RCC 7860 (cell line): ENCODE results near the gene MLLT1.

Experiments
- DNase-seq: peaks from one replicate; pipeline ENCODE4 v3.0.0-alpha.2; 2015; ENCODE audit warnings: low spot score
- FAIRE-seq: peaks from 2 replicates; lab custom pipeline; 2012; peaks lifted over from hg19 to GRCh38; lab: Jason Lieb, UNC

Gene MLLT1

DNA sequence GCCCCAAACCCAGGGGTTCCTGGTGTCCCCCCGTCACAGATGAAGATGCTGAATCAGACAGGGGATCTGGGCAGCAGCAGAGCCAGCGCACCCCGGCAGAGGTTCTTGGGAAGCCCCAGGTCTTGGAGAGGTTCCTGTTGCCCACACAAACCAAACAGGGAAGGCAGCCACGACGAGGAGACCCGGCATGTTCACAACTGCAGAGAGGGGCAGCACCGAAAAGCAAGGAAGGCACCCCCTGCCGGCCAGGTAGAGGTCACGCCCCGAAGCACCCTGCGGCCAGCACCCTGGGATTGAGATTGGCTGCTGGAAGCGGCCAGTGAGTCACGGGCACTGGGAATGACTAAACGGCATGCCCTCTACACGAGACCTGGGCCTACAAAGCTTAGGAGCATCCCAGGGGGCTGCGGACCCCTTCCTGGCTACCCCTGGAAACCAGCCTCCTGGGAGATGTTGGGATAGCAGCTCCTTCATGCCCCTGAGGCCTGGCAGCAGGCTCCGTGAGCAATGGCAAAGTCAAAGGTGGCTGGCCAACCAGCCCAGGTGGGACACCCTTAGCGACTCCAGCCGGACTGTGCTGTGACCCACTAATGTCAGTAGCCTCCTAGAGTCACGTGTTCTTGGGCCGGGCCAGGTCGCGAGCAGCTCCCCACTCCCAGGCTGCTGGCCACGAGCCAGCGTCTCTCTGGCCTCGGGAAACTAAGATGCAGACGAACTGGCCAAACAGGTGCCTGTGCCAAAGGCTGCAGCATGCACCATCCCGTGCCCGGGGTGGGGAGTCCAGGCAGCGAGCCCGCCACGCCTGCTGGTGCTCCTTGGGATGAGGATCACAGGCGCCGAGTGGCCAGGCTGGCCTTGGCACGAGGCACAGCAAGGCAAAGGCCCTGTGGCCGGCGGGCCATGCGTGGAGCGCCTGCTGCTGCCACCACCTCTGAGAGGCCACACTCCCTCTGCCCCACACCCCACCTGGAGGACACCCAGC is 43.2 kb downstream of the MLLT1 start:
- FAIRE-seq (no peak), DNase-seq (no peak)

DNA sequence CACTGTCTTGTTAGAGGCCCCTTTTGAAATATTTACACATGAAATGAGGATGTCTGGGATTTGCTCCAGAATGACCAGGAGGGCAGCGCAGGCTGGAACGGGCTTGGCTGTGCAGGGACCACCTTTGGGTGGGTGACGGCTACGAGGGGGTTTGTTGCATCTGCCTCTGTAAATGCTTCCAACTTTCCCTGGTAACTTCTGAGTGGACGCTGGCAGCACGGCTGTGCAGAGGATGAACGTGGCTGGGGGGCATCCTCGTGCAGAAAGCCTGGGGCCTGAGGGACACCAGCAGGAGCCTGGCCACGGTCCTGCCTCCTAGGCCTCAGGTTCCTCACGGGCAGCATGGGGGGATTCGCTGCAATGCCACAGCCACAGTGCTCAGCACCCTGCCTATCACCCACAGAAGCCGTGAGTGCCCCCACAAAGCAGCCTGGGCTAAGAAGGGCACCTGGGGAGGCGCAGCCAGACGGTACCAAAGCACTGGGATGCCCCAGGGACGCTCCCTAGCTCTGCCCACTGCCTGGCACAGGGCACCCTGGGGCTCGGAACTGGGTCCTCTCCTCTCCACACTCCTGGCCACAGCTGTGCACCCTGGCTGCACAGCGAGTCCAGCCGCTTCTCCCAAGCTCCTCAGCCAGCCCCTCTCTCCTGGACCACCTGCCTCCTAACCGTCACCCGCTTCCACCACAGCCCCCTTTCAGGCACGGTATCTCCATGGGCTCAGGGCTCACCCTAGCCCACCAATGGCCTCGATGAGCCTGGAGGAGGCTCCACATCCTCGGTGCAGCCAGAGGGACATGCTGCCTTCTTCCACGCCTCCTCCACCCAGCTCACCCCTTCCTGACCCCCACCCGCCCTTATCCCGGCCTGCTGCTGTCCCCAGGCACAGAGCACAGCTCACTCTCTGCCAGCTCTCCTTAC is 44.5 kb downstream of the MLLT1 start:
- DNase-seq (no peak), FAIRE-seq (no peak)

DNA sequence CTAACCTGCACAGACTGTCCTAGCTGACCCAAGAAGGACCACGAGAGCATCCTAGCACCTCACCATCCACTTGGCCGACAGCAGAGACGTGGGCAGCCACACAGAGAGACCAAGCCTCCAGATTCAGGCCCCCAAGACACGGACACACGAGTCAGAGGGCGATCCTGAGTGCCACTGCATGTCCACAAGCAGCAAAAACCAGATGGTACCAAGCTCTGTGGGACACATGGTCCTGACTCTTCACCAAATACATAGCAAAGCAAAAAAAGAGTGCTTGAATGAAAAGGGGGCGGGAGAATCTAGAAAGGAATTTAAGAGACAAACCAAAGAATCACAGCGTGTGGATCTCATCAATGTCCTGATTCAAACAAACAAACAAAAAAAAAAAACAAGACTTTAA is 45.2 kb downstream of the MLLT1 start:
- DNase-seq (no peak), FAIRE-seq (no peak)

DNA sequence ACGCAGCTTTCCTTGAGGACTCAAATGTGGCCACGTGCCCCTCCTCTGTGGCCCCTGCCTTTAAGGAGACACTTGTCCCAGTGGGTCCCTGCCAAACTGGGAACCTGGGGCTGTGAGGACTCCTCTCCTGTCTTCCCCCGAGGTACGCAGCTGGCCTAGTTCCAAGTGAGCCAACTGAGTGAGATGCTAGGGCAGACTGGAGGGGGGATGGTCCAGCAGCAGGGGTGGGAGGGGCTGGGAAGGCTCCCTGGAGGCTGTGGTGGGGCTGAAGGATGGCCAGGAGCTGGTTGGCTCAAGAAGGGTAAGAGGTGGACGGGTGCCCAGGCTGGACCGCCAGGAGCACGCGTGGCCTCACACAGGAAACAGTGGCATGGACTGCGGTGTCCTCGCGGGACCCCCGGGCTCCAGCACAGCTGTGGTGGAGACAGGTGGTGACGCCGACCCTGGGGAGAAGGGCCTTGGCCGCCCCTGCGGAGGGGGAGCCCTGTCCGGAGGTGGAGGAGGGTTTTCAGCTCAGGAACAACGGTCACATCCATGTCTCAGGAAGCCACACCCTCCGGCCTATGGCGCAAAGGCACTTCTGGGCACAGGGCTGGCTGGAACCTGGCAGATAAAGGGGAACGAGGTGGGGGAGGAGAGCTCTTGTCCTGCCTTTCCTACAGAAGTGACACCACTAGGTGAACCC is 45.8 kb downstream of the MLLT1 start:
- FAIRE-seq: no peak
- no peak for DNase-seq

DNA sequence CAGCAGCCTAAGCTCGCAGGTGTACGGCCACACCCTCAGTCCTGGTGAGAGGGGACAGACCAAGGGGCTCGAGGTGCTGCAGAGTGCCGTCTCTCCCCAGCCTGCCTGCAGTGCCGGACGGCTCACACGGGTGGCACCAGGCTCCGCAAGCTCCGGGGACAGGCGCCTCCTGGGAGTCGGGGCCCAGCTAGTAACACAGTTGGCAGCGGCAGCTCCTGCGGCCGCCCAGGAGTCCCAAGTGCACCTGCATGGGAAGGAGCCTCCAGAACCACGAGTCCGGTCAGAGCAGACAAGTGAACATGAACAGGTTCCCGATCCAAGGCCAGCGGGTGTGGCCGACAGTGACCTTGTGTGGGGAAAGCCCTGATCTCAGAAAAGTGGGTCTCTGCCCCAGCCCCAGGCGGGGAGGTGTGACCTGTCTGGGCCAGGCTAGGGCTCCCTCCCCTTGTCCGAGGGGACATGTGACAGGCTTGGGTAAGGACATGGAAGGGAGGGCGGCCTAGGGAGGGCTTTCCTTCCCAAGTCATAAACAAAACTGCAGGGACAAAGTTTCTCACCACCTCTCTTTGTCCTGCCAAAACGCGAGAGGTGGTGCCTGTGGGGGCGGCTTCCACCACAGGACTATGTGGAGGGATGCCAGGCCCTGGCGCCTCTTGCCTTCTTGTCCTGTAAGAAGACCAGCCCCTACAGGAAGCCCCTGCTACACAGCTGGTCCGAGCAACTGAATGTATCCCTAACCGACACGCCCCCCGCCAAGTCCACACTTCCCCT is 46.5 kb downstream of the MLLT1 start:
- DNase-seq (no peak), FAIRE-seq (no peak)

DNA sequence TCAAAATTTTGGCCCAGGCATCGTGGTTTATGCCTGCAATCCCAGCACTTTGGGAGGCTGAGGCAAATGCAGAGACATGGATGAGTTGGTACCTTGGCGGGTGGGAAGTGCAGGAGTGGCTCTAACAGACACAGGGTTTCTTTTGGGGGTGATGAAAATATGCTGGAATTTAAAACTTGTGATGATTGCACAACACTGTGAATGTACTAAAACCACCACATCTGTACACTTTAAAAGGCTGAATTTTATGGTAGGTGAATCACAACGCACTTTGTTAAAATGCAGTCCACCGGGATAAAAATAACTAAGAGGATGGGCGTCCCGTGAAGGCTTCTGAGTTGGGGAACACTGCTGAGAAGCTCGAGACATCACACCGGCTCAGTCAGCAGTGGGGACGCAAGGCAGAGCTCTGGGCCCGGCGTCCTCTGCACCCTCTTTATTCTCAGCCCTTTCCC is 47.1 kb downstream of the MLLT1 start:
- no peak for FAIRE-seq
- peak; percentile 13 for DNase-seq

DNA sequence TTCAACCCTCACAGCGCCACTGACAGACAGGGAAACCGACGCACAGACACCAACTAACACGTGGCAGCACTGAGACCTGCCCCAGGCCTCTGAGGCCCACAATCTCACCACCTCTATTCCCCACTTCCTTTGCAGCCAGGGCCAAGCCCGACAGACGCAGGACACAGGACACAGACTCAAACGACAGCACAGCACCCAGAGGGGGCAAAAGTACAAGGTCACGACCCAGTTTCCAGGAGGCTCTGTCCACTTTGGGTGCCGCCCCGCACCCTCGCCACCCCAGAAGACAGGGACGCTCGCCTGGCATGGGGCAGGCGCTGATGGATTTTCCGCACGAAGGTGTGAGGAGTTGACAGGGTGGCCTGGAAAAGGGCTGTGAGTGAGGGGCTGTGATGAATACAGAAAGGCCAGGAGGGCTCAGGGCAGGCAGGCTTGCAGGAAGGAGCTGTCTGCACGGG is 48.8 kb downstream of the MLLT1 start:
- FAIRE-seq: no peak
- DNase-seq: no peak

DNA sequence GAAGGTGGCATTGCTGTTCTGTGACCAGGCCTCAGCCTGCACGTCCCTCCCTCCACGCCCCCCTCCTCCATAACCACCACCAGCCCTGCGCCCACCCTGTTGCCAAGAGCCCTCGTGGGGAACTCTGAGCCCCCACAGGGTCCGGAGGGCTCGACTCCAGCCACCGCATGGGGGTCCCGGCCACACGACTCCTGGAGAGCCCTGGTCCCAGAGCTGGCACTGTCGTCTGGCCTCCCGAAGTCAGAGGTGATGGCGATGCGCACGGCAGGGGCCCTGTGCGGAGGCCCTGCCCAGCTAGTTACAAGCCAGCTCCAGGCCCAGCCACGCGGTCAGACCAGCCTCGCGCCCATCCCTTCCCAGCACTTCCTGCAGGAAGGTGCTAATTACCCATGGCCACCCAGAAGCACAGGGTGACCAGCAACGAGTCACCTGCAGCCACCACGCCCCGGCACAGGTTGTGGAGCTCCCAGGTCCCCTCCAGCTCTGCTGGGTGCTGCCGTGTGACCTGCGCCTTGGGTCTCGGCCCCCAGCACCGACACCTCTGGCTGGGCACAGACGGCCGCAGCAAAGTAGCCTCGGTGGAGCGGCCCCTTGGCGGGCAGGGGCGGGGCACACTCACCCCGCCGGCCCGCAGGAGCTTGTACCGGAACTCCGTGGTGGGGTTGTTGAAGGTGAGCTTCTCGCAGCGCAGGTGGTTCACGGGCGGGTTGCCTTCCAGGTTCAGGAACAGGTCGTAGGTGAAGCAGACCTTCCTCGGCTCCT is 49.6 kb downstream of the MLLT1 start:
- FAIRE-seq: no peak
- no peak for DNase-seq

DNA sequence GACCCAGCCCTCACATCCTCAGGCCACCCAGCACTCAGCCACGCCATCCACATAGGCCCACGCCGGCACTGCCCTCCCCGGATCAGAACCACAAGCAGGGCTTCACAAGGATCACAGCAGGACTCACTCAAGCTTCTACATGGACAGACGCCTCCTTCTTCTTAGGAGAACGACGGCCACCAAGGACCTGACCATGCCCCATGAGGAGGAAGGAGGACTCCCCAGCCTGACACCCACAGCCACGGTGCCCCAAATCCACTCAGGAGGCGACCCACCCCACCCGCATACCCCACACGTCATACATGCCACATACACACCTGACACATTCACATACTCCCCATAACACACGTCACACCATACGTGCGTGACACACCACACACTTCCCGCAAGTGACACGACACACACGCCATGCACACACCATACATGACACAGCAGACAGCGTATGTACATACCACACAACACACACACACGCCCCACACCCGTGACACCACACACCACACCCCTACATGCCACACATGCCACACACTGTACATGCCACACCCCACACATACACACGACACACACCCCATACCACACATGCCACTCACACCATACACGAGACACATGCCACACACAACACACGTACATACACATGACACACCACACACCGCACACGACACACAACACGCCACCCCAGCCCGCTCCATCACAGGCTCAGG is 50.4 kb downstream of the MLLT1 start:
- DNase-seq (no peak), FAIRE-seq (no peak)

DNA sequence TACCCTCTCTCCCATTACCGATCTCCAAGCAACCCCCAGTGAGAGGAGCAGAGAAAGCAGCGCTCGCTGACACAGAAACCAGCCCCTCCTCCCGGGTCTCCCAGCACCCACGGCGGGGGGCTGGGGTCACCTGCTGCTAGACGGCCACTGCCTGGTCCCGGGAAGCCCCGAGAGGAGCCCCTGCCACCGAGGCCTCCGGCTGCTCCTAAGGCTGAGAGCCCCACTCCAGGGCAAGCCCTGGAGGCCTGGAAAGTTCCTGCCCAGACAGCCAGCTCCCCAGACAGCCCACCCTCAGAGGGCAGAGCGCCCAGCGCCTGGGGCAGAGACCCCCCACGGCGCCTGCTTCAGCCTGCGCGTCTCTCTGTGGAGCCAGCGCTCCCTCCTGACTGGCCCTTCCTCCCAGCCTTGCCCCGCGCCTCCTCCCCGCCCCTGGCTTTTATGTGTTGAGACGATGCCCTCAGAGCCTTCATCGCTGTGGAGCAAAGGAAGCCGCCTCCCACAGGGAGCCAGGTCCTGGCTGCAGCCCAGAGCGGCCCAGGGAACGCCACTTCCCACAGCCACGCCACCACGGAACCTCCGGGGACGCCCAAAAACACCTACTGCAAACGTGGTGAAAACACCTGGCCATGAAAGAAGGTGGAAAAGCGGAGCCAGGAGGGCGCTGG is 51.1 kb downstream of the MLLT1 start:
- DNase-seq (no peak), FAIRE-seq (no peak)

DNA sequence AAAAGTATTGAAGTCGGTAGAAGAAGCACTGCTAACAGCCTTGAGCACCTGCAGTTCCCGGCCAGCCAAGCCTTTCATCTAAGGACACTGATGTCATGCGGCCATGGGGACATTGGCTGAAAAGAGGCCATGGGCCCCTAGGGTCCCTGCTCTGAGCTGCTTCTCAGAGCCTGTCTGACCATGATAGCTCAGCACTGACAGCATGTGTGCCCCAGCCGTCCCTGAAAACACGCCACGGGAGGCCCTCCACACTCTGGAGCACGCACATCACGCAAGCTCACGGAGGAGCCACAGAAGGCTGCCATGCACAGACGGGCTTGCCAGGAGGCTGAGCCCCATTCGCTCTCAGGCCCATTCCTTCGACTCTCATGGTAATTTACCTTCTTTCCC is 51.8 kb downstream of the MLLT1 start:
- no peak for FAIRE-seq
- no peak for DNase-seq

DNA sequence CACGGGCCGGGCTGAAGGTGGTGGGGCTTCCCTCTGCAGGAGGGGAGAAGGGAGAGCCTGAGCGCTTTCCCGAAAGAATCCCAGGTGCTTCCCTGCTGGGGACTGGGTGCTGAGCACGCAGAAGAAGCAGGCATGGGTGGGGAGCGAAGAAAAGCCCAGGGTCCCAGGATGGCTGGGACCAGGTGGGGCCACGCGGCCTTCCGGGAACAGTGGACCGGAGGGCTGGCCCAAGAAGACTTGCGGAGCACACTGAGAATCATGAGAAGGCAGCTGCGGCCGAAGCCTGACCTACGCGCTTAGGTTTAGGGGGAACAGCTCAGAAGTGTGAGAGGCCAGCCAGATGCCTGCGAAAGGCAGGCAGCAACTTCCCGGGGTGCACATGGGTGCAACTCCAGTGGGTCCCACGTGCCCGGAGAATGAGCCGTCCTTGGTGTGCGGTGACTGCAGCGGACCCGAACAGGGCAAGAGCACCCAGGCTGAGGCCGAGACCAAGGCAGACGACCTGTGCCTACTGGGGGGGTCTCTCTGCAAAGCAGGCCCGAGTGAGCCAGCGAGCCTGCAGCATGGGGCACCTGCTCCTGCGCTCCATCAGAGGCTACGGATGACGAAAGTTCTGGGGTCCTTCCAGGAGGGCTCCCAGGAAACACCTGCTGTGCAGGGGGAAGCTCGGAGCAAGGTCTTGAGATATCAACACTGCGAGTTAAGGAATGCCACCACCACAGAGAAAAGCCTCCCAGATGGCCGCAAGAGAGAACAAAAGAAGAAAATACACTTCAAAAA is 52.4 kb downstream of the MLLT1 start:
- DNase-seq: no peak
- FAIRE-seq: no peak

DNA sequence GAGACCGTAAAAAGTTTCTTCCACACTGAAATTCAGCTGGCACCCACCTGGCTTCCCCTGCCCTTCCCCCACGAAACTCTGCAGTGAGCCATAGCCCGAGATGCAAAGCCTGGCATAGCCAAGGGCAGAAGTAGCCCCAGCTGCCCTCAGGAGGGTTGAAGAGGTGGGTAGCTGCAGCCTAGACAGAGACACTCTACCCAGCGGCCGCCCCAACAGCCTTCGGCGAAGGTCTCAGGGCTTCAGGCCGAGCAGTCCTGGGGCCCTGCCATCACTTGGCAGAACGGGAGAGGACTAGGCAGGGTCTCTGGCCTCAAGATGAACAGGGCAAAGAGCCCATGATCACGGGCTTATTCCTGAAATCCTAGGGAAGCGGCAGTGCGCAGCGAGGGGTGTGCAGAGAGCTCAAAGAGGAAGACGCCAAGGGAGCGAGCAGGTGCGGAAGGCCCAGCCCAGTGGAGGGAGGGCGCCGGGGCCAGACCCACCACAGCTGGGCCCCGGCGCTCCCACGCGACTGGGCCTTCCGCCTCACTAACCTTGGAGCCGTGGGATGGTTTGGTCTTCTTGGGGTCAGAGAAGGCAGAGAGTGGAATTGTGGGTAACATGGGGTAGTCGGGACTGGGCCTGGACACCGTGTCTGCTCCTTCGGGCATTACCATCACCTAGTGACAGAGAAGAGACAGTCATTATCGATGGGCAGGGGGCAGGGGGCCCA is 53.2 kb downstream of the MLLT1 start:
- FAIRE-seq (no peak), DNase-seq (no peak)

DNA sequence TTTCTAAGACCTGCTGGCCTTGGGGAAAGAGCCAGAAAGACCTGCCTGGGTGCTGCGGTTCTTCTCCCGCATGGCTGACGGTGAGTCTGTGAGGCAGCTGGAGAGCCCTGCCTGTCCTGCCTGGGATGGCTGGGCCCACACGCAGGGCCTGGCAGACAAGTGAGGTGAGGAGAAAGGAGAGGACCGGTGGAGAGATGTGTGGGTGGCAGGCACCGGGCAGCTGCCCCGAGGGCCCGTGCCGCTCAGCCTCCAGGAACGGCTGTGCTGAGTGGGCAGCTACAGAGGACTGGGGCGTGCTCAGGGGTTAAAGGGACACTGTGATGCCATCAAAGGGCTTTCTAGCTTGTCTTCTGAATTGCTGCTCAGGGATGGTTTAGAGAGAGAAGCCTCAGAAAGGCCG is 53.8 kb downstream of the MLLT1 start:
- FAIRE-seq (no peak), DNase-seq (no peak)

DNA sequence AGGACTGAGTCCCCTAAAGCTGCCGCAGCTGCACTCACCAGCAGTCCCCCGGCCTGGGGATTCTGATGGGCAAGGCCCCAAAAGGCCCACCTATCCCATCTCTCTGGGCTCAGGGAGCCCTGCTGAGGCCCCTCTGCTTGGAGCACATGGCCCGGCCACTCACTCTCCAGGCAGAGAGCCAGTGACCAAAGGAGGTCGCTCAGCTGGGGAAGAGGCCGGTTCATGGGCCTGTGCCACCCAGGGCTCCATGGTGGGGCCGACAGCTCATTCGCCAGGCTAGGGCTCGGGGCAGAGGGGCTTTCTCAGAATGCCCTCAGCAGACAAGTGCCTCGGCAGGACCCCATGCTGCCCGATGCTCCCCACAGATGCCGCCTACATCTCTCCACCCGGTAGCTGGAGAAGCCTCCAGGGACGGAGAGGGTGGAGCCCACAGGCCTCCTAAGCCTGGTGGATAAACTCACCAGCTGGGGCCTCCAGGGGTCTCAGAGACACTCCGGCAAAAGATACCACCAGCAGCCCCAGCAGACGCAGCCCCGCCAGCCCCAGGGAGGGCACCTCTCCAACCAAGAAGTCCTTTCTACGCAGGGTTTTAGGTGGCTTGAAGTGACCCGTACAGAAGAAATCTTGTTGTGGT is 54.4 kb downstream of the MLLT1 start:
- FAIRE-seq: no peak
- DNase-seq: no peak

DNA sequence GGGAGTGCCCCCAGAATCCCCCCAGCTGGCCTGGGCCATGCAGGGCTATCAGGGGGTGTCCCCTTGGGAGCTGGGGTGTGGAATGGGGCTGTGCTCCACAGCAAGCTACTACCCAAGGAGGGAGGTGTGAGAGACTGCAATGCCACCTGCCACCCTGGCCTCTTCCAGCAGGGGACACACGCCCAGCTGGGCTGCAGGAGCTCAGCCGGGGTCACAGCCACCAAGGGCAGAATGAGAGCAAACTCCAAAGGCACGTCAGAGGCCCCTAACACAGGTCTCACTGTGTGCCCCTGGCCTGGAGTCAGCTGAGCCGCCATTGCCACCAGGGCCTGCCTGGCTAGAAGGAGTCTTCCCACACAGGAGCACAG is 55.5 kb downstream of the MLLT1 start:
- no peak for DNase-seq

More for the DNA sequence above, 55.5 kb downstream of the MLLT1 start:
- FAIRE-seq: no peak
